ENCODE measurements around the gene PHACTR1. TPM values are rescaled to one million over a fixed set of nuclear protein-coding genes. Genes with fewer than 3 reads are reported as not detected.

PHACTR1 gene
- polyA plus RNA-seq, 1 experiment: not detected

- Histone ChIP-seq H3K4me3 (ENCODE audit: low read depth, low read length) (no peak overlapping the region), H3K27me3 (ENCODE audit: control insufficient read depth, insufficient read depth, low read length) (peaks cover 2% of the 10 kb centered on the region), H3K27ac (ENCODE audit: low read depth, low read length) (no peak overlapping the region), H3K9me3 (ENCODE audit: control insufficient read depth, insufficient read depth, low read length) (no peaks in the 10 kb centered on the region; the same call in 1 of the 2 replicates)
- POLR2A ChIA-PET: no interaction called here
- DNase-seq (ENCODE audit: low read depth, low spot score): no peak
- CTCF ChIA-PET: interaction anchor here (0.9 kb wide), 1 partner anchor 15 kb away, joined by 3 read pairs; no protein-coding TSS in a partner anchor
- TF ChIP-seq CTCF (IDR thresholded peaks at IDR 0.05; ENCODE audit: low read depth, low read length): no peak
Observed at GRCh38 chr6:13180538-13180937, 464.0 kb downstream of the PHACTR1 start.

GRCh38 chr6:13181393-13181792, 464.8 kb downstream of the PHACTR1 start:
- CTCF ChIA-PET: no interaction called here

GRCh38 chr6:13183415-13184088, 467.0 kb downstream of the PHACTR1 start:
- Histone ChIP-seq H3K27me3 (ENCODE audit: control insufficient read depth, insufficient read depth, low read length) (peaks cover 5% of the 10 kb centered on the region), H3K4me3 (ENCODE audit: low read depth, low read length) (no peak overlapping the region), H3K27ac (ENCODE audit: low read depth, low read length) (no peak overlapping the region), H3K9me3 (ENCODE audit: control insufficient read depth, insufficient read depth, low read length) (no peaks in the 10 kb centered on the region; the same call in 1 of the 2 replicates)
- ChIA-PET POLR2A (no interaction called here), CTCF (no interaction called here)
- no peak for DNase-seq (ENCODE audit: low read depth, low spot score)
- no peak for TF ChIP-seq CTCF (IDR thresholded peaks at IDR 0.05; ENCODE audit: low read depth, low read length)

More at GRCh38 chr6:13181393-13181792, 464.8 kb downstream of the PHACTR1 start:
- no peak for DNase-seq (ENCODE audit: low read depth, low spot score)
- POLR2A ChIA-PET: no interaction called here
- H3K4me3 ChIP-seq (ENCODE audit: low read depth, low read length): peak overlapping the region; percentile 23
- no peak for TF ChIP-seq CTCF (IDR thresholded peaks at IDR 0.05; ENCODE audit: low read depth, low read length)
- H3K27me3 ChIP-seq (ENCODE audit: control insufficient read depth, insufficient read depth, low read length): peaks cover 5% of the 10 kb centered on the region
- H3K27ac ChIP-seq (ENCODE audit: low read depth, low read length): no peak overlapping the region
- no peaks in the 10 kb centered on the region; the same call in 1 of the 2 replicates for H3K9me3 ChIP-seq (ENCODE audit: control insufficient read depth, insufficient read depth, low read length)

- Histone ChIP-seq H3K4me3 (ENCODE audit: low read depth, low read length) (no peak overlapping the region), H3K27me3 (ENCODE audit: control insufficient read depth, insufficient read depth, low read length) (peaks cover 5% of the 10 kb centered on the region), H3K9me3 (ENCODE audit: control insufficient read depth, insufficient read depth, low read length) (no peaks in the 10 kb centered on the region; the same call in 1 of the 2 replicates), H3K27ac (ENCODE audit: low read depth, low read length) (no peak overlapping the region)
- ChIA-PET CTCF (no interaction called here), POLR2A (no interaction called here)
- no peak for TF ChIP-seq CTCF (IDR thresholded peaks at IDR 0.05; ENCODE audit: low read depth, low read length)
- no peak for DNase-seq (ENCODE audit: low read depth, low spot score)
Observed at GRCh38 chr6:13184089-13184468, 467.5 kb downstream of the PHACTR1 start.

GRCh38 chr6:13184547-13184946, 468.0 kb downstream of the PHACTR1 start:
- no peak for TF ChIP-seq CTCF (IDR thresholded peaks at IDR 0.05; ENCODE audit: low read depth, low read length)
- Histone ChIP-seq H3K27ac (ENCODE audit: low read depth, low read length) (no peak overlapping the region), H3K4me3 (ENCODE audit: low read depth, low read length) (no peak overlapping the region), H3K9me3 (ENCODE audit: control insufficient read depth, insufficient read depth, low read length) (no peaks in the 10 kb centered on the region; the same call in 1 of the 2 replicates), H3K27me3 (ENCODE audit: control insufficient read depth, insufficient read depth, low read length) (peaks cover 5% of the 10 kb centered on the region)
- CTCF ChIA-PET: no interaction called here
- DNase-seq (ENCODE audit: low read depth, low spot score): no peak
- POLR2A ChIA-PET: no interaction called here
